Transverse colon (tissue), 3 donors: ENCODE data around the gene VAT1.

Experiments
- POLR2A ChIP-seq: fragments of 450-650 bp; IDR thresholded peaks from one replicate; pipeline ENCODE4 v1.6.1; 2016; ENCODE audit warnings: antibody characterized with exemption, mild to moderate bottlenecking, moderate library complexity
- TF ChIP-seq, protein P1 (sequence below), 5 experiments: fragments of 200-600 bp in 3 of 5; fragments of 450-650 bp in 2 of 5; sonication (generic) in 3 of 5; IDR thresholded peaks; 1 replicate in 2 of 5; 2 replicates in 3 of 5; pipeline ENCODE4 v1.5.1; 2016 to 2017; ENCODE audit warnings: antibody characterized with exemption in 5 of 5, inconsistent platforms in 3 of 5, mild to moderate bottlenecking in 2 of 5, moderate library complexity in 1 of 5

DNA sequence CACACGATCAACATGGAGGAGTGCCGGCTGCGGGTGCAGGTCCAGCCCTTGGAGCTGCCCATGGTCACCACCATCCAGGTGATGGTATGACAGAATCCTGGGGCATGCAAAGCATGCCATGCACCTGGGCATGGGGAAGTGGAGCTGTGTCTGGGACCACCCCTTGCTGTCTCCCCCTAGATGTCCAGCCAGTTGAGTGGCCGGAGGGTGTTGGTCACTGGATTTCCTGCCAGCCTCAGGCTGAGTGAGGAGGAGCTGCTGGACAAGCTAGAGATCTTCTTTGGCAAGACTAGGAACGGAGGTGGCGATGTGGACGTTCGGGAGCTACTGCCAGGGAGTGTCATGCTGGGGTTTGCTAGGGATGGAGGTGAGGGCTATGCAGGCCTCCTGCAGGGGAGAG lies 8.9 kb downstream of the VAT1 start:
- no peak for TF ChIP-seq POLR2A
- TF ChIP-seq, protein P1, sequence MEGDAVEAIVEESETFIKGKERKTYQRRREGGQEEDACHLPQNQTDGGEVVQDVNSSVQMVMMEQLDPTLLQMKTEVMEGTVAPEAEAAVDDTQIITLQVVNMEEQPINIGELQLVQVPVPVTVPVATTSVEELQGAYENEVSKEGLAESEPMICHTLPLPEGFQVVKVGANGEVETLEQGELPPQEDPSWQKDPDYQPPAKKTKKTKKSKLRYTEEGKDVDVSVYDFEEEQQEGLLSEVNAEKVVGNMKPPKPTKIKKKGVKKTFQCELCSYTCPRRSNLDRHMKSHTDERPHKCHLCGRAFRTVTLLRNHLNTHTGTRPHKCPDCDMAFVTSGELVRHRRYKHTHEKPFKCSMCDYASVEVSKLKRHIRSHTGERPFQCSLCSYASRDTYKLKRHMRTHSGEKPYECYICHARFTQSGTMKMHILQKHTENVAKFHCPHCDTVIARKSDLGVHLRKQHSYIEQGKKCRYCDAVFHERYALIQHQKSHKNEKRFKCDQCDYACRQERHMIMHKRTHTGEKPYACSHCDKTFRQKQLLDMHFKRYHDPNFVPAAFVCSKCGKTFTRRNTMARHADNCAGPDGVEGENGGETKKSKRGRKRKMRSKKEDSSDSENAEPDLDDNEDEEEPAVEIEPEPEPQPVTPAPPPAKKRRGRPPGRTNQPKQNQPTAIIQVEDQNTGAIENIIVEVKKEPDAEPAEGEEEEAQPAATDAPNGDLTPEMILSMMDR (IDR thresholded peaks at IDR 0.05): no peak
